AG04450 (cell line): ENCODE results near the gene MID1IP1. TPM values are rescaled to one million over a fixed set of nuclear protein-coding genes. Genes with fewer than 3 reads are reported as not detected.

ENCODE experiments used
- CTCF ChIA-PET: fragments of 300-600, 350-600 bp; formaldehyde crosslinking; extraction: SDS; loops from one replicate; lab custom pipeline; 2022; ENCODE audit warnings: antibody characterized with exemption, inconsistent platforms; lab: Charles Lee
- POLR2A ChIA-PET: fragments of 350-600 bp; formaldehyde crosslinking; extraction: SDS; loops from one replicate; lab custom pipeline; 2021; ENCODE audit warnings: antibody characterized with exemption, inconsistent platforms; lab: Yijun Ruan, JAX
- DNase-seq: peaks from one replicate; pipeline ENCODE4 v3.0.0-alpha.2; 2011; ENCODE audit warnings: low read depth, low spot score
- H3K27ac ChIP-seq: one replicate; pipeline ENCODE4 v1.5.1; 2012; ENCODE audit warnings: low read depth, low read length, control low read depth
- H3K27me3 ChIP-seq: one replicate; pipeline ENCODE4 v1.6.0; 2012; ENCODE audit warnings: low read length; ENCODE audit not compliant: control insufficient read depth, insufficient read depth
- H3K4me3 ChIP-seq: 2 replicates; pipeline ENCODE4 v1.5.1; 2011; ENCODE audit warnings: mild to moderate bottlenecking, low read depth, low read length, control low read depth
- H3K9me3 ChIP-seq: 2 replicates; pipeline ENCODE4 v1.5.1; 2012; ENCODE audit warnings: low read length; ENCODE audit not compliant: control insufficient read depth, insufficient read depth
- polyA plus RNA-seq: library from polyadenylated mRNA; depleted of rRNA; stranded (reverse); fragments of >200 nt; gene quantifications from 2 replicates; pipeline ENCODE4 v1.2.3, GENCODE V29; 2011
- TF ChIP-seq, protein P1 (sequence below): IDR thresholded peaks from 2 replicates; pipeline ENCODE4 v1.5.1; 2011; ENCODE audit warnings: low read depth, low read length, control low read depth, inconsistent platforms

The MID1IP1 gene
- polyA plus RNA-seq, 1 experiment: 31.3 TPM

DNA sequence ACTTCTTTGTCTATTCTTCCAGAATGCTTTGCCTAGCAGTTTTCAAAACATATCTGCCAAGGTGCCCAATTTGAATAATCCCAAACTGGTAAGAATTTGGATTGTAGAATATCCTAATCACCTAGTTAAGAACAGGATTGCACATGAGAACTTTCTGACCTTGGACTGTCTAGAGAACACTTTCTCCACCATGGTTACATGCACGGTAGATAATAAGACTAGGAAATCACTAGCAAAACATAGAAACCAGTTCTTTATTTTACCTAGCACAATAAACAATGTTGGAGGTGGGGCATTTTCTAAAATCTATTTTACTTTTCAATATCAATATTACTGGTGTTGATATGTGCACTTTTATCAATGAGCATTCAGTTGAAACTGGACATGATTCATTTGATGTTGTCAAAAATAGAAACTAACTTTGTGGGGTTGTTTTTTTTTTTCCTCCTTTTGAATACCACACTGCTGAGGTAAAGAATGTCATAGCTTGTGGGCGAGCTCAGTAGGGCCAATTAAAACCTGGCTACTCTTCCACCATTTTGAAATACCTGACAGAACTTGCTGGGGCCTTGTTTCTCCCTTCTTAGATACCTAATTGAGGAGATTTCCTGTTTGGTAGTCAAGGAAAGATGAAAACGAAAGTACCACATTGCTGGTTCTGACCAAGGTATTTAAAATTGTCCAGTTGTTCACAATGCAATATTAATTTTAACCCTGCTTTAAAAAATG, 10.4 kb downstream of the MID1IP1 start:
- H3K4me3 ChIP-seq: no peak overlapping the region
- CTCF ChIA-PET: interaction anchor here (0.8 kb wide), 1 partner anchor 58 kb away, joined by 8 read pairs; no protein-coding TSS in a partner anchor
- POLR2A ChIA-PET: no interaction called here
- no peak for DNase-seq
- TF ChIP-seq, protein P1, sequence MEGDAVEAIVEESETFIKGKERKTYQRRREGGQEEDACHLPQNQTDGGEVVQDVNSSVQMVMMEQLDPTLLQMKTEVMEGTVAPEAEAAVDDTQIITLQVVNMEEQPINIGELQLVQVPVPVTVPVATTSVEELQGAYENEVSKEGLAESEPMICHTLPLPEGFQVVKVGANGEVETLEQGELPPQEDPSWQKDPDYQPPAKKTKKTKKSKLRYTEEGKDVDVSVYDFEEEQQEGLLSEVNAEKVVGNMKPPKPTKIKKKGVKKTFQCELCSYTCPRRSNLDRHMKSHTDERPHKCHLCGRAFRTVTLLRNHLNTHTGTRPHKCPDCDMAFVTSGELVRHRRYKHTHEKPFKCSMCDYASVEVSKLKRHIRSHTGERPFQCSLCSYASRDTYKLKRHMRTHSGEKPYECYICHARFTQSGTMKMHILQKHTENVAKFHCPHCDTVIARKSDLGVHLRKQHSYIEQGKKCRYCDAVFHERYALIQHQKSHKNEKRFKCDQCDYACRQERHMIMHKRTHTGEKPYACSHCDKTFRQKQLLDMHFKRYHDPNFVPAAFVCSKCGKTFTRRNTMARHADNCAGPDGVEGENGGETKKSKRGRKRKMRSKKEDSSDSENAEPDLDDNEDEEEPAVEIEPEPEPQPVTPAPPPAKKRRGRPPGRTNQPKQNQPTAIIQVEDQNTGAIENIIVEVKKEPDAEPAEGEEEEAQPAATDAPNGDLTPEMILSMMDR: no peak
- no peak overlapping the region for H3K27ac ChIP-seq
- no peaks in the 10 kb centered on the region for H3K9me3 ChIP-seq
- no peaks in the 10 kb centered on the region for H3K27me3 ChIP-seq

- TF ChIP-seq, protein P1: no peak
- CTCF ChIA-PET: interaction anchor here (1.1 to 1.7 kb wide), 2 partner anchors 9 to 17 kb away, joined by 3 to 5 read pairs; no protein-coding TSS in a partner anchor
- Histone ChIP-seq H3K27me3 (no peaks in the 10 kb centered on the region), H3K27ac (no peak overlapping the region), H3K9me3 (no peaks in the 10 kb centered on the region), H3K4me3 (no peak overlapping the region)
- POLR2A ChIA-PET: no interaction called here
- no peak for DNase-seq
Measured at GRCh38 chrX:38816155-38816554, 14.9 kb downstream of the MID1IP1 start.

DNA sequence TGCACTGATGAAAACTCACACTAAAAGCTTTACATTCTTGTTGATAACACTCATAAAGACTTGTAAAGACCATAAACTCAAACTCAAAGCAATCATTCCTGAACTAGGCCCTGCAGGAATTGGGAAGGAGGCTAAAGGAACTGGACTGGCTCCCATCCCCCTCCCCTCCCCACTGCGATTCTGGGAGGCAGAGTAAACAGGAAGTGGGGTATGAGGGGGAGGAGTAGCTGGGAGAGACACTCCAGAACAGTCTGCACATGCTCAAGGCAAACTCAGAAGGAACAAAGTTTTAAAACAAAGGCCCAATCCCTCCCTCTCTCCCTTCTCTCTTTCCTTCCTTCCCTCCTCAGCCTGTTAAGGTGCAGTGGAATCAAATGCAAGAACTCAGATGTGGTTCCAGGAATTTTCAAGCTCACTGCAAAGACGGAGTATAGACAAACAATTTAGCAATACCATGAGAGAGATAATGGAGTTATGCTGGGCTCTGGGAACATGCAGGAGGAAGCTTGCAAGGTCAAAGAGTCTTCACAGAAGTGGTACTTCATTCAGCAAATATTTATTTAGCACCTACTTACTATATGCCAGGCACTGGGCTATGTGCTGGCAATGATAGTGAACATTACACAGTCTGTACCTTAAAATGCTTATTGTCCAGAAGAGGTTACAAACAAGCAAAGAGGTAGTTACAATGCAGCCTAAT, 15.9 kb downstream of the MID1IP1 start:
- Histone ChIP-seq H3K27me3 (no peaks in the 10 kb centered on the region), H3K4me3 (no peak overlapping the region), H3K9me3 (no peaks in the 10 kb centered on the region), H3K27ac (peak overlapping the region; percentile 39)
- POLR2A ChIA-PET: no interaction called here
- no peak for DNase-seq
- TF ChIP-seq, protein P1: no peak
- CTCF ChIA-PET: interaction anchor here (1.1 to 1.7 kb wide), 2 partner anchors 10 to 18 kb away, joined by 3 to 5 read pairs; no protein-coding TSS in a partner anchor

GRCh38 chrX:38819163-38819562, 17.9 kb downstream of the MID1IP1 start:
- ChIA-PET CTCF (no interaction called here), POLR2A (no interaction called here)
- no peak overlapping the region for H3K4me3 ChIP-seq
- no peak overlapping the region for H3K27ac ChIP-seq
- no peaks in the 10 kb centered on the region for H3K27me3 ChIP-seq
- DNase-seq: no peak
- no peaks in the 10 kb centered on the region for H3K9me3 ChIP-seq
- TF ChIP-seq, protein P1: no peak

DNA sequence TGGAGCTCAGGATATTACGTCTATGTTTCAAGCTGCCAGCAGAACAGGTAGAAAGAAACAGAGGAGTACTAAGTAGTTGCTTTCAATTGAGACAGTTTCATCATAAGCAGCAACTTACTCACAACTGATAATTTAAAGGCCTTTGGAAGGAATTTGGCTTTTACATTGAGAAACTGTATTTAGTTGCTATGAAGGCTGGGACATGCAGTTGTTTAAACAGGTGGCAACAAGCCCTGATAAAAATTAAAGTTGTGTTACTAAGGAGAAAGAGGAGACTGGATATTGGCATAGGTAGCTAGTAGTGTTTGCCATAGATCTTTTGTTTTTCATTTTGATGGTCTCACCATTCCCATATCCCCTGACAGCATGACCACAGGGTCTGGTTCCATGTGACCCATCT, 18.4 kb downstream of the MID1IP1 start:
- Histone ChIP-seq H3K27ac (no peak overlapping the region), H3K4me3 (no peak overlapping the region), H3K27me3 (no peaks in the 10 kb centered on the region), H3K9me3 (no peaks in the 10 kb centered on the region)
- ChIA-PET CTCF (no interaction called here), POLR2A (no interaction called here)
- TF ChIP-seq, protein P1: no peak
- no peak for DNase-seq
